Esophagus squamous epithelium (tissue), 4 donors: ENCODE results near the gene FBXL5.

Experiments used
- CTCF ChIP-seq, 6 experiments: fragments of 450-650 bp in 4 of 6; fragments of 200-600 bp in 2 of 6; sonication (generic) in 2 of 6; IDR thresholded peaks; one replicate each; pipeline ENCODE4 v1.5.1; 2016 to 2019; ENCODE audit warnings: antibody characterized with exemption in 6 of 6, mild to moderate bottlenecking in 4 of 6, moderate library complexity in 4 of 6
- POLR2A ChIP-seq, 4 donors: fragments of 450-650 bp; IDR thresholded peaks; one replicate each; pipeline ENCODE4 v1.6.1; 2017; ENCODE audit warnings: antibody characterized with exemption in 4 of 4, mild to moderate bottlenecking in 4 of 4, moderate library complexity in 3 of 4

GRCh38 chr4:15696866-15697265 is 41.7 kb upstream of the FBXL5 start:
- TF ChIP-seq CTCF (IDR thresholded peaks at IDR 0.05) (no peak), POLR2A (IDR thresholded peaks at IDR 0.05) (no peak)
